Neural crest cell (in vitro differentiated cells): ENCODE measurements around the gene CCDC169. TPM values are rescaled to one million over a fixed set of nuclear protein-coding genes. Genes with fewer than 3 reads are reported as not detected.
"Not testable (repeated sequence)": the region's sequence is repeated elsewhere in the genome, so short reads cannot be mapped to it uniquely, and the experiment has no call there.

Experiments used
- DNase-seq: peaks from one replicate; pipeline ENCODE4 v3.0.0; 2021; ENCODE audit warnings: low read depth, mixed read lengths, low spot score
- H3K27ac Mint-ChIP-seq: one replicate; pipeline ENCODE4 v1.8.0; 2021; ENCODE audit warnings: mild to moderate bottlenecking, mixed read lengths; ENCODE audit not compliant: unreplicated experiment
- H3K27me3 Mint-ChIP-seq: 2 replicates; pipeline ENCODE4 v1.8.0; 2021; ENCODE audit warnings: low read depth, mild to moderate bottlenecking, mixed read lengths
- H3K36me3 Mint-ChIP-seq: 2 replicates; pipeline ENCODE4 v1.8.0; 2021; ENCODE audit warnings: low read depth, mild to moderate bottlenecking, mixed read lengths
- H3K4me1 Mint-ChIP-seq: 2 replicates; pipeline ENCODE4 v1.8.0; 2021; ENCODE audit warnings: mixed read lengths
- H3K4me3 Mint-ChIP-seq: one replicate; pipeline ENCODE4 v1.8.0; 2021; ENCODE audit warnings: mild to moderate bottlenecking, mixed read lengths
- H3K9me3 Mint-ChIP-seq: 2 replicates; pipeline ENCODE4 v1.8.0; 2021; ENCODE audit warnings: mixed read lengths
- CTCF ChIP-seq: fragments of 200-600 bp; sonication (generic); conservative IDR thresholded peaks from 2 replicates; pipeline ENCODE4 v1.5.0; 2021; ENCODE audit warnings: antibody characterized with exemption, mild to moderate bottlenecking
- total RNA-seq: library from RNA; stranded (reverse); gene quantifications from 2 replicates; pipeline ENCODE4 v1.2.1, GENCODE V29; 2021

CCDC169 gene
- total RNA-seq, 1 donor from 2014 or later = 1.7 TPM

DNA sequence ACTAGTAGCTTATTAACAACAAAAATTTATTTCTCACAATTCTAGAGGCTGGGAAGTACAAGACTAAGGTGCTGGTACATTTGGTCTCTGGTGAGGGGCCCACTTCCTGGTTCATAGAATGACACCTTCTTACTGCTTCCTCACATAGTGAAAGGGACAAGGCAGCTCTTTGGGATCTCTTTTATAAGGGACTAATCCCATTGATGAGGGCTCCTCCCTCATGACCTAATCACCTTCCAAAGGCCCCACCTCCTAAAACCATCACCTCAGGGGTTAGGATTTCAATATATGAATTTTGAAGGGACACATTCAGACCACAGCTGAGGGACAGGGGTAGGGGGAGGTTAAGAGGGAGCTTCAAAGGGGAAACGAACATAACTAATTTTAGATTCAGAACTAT, 28.3 kb upstream of the CCDC169 start:
- Mint-ChIP-seq H3K4me3 (no peak overlapping the region), H3K27me3 (no peaks in the 10 kb centered on the region), H3K36me3 (peaks cover 28% of the 10 kb centered on the region), H3K9me3 (no peaks in the 10 kb centered on the region), H3K4me1 (no peaks in the 10 kb centered on the region), H3K27ac (no peak overlapping the region)
- no peak for TF ChIP-seq CTCF
- DNase-seq = no peak

GRCh38 chr13:36324881-36325280, 27.3 kb upstream of the CCDC169 start:
- H3K4me3 Mint-ChIP-seq, H3K27me3 Mint-ChIP-seq, H3K4me1 Mint-ChIP-seq, DNase-seq, H3K27ac Mint-ChIP-seq, H3K9me3 Mint-ChIP-seq: not testable (repeated sequence)
- peaks cover 33% of the 10 kb centered on the region for H3K36me3 Mint-ChIP-seq

GRCh38 chr13:36323951-36324566, 26.4 kb upstream of the CCDC169 start:
- Mint-ChIP-seq H3K36me3 (peaks cover 39% of the 10 kb centered on the region), H3K4me3 (no peak overlapping the region), H3K27me3 (no peaks in the 10 kb centered on the region), H3K4me1 (no peaks in the 10 kb centered on the region), H3K27ac (no peak overlapping the region), H3K9me3 (no peaks in the 10 kb centered on the region)
- no peak for DNase-seq
- TF ChIP-seq CTCF = no peak

- H3K27me3 Mint-ChIP-seq = no peaks in the 10 kb centered on the region
- no peak for DNase-seq
- H3K36me3 Mint-ChIP-seq = peaks cover 34% of the 10 kb centered on the region
- no peak overlapping the region for H3K27ac Mint-ChIP-seq
- no peak for TF ChIP-seq CTCF
- no peak overlapping the region for H3K4me3 Mint-ChIP-seq
- no peaks in the 10 kb centered on the region for H3K4me1 Mint-ChIP-seq
- H3K9me3 Mint-ChIP-seq = no peaks in the 10 kb centered on the region
These were observed 25.8 kb upstream of the CCDC169 start for GRCh38 chr13:36323408-36323807.

DNA sequence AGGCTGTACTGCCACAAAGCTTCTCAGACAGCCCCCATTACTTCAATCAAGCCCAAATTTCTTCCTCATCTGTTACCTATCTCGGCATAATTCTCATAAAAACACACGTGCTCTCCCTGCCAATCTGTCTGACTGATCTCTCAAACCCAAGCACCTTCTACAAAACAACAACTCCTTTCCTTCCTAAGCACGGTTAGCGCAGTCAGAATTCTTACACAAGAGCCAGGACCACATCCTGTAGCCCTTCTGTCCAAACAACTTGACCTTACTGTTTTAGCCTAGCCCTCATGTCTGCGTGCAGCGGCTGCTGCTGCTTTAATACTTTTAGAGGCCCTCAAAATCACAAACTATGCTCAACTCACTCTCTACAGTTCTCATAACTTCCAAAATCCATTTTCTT, 22.2 kb upstream of the CCDC169 start:
- not testable (repeated sequence) for H3K9me3 Mint-ChIP-seq, H3K27me3 Mint-ChIP-seq, DNase-seq, H3K4me3 Mint-ChIP-seq, H3K27ac Mint-ChIP-seq, H3K4me1 Mint-ChIP-seq
- H3K36me3 Mint-ChIP-seq = peaks cover 35% of the 10 kb centered on the region

DNA sequence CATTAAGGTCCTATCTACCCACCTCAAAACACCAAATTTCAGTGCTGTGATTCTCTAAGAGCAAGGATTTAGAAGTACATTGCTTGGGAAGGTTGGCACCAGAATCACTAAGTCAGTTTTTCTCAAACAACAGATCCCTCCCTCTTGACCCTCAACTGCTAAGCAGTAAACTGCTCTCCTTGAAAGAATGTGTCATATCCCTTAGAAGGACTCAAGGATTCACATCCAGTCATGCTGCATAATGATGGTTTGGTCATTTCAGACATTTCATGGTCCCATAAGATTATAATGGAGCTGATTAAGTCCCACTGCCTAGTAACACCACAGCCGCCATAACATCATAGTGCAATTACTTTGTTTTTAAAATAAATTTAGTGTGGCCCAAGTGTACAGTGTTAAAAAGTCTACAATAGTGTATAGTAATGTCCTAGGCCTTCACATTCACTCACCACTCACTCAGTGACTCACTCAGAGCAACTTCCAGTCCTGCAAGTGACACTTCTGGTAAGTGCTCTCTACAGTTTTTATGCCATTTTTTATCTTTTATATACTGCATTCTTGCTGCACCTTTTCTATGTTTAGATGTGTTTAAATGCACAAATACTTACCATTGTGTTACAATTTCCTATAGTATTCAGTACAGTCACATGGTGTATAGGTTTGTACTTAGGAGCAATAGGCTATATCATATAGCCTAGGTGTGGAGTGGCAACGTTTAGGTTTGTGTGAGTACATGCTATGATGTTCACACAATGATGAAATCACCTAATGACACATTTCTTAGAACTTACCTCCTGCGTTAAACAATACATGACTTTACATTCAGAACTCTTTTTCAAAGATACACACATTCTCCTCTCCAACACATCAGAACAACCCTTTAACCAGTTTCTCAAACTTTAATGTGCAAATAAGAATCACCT, 15.7 kb upstream of the CCDC169 start:
- no peak for TF ChIP-seq CTCF
- Mint-ChIP-seq H3K36me3 (peaks cover 39% of the 10 kb centered on the region), H3K9me3 (peaks cover 3% of the 10 kb centered on the region)

More for the DNA sequence above, 15.7 kb upstream of the CCDC169 start:
- no peak for DNase-seq
- no peak overlapping the region for H3K27ac Mint-ChIP-seq
- no peaks in the 10 kb centered on the region for H3K27me3 Mint-ChIP-seq
- no peak overlapping the region for H3K4me3 Mint-ChIP-seq
- H3K4me1 Mint-ChIP-seq = no peaks in the 10 kb centered on the region
